Non-pigmented ciliary epithelial cell (primary cell): ENCODE results near the gene NVL.

Experiments used
- DNase-seq: peaks from one replicate; pipeline ENCODE4 v3.0.0-alpha.2; 2010; ENCODE audit warnings: low read depth

The NVL gene

GRCh38 chr1:224193319-224193966 lies 136.5 kb downstream of the NVL start:
- DNase-seq, result no peak

- no peak for DNase-seq
Measured at GRCh38 chr1:224192082-224192788, 137.7 kb downstream of the NVL start.

- no peak for DNase-seq
Measured at GRCh38 chr1:224189561-224189960, 140.4 kb downstream of the NVL start.

- no peak for DNase-seq
Measured at GRCh38 chr1:224188286-224188685, 141.7 kb downstream of the NVL start.

- no peak for DNase-seq
Measured at GRCh38 chr1:224185208-224185607, 144.8 kb downstream of the NVL start.

GRCh38 chr1:224183591-224184312 lies 146.2 kb downstream of the NVL start:
- no peak for DNase-seq

GRCh38 chr1:224182866-224183590 lies 146.9 kb downstream of the NVL start, which contains the start of gene DEGS1:
Gene DEGS1 (plus strand): TSS chr1:224183240. CDS start chr1:224183337, 97 bp downstream.
- DNase-seq, result no peak

GRCh38 chr1:224182057-224182865 lies 147.7 kb downstream of the NVL start:
- DNase-seq, result no peak

- no peak for DNase-seq
Measured at GRCh38 chr1:224181453-224181810, 148.5 kb downstream of the NVL start.

GRCh38 chr1:224180783-224181452 lies 149.1 kb downstream of the NVL start:
- no peak for DNase-seq

- DNase-seq, result no peak
Measured at GRCh38 chr1:224178894-224179293, 151.1 kb downstream of the NVL start.

- no peak for DNase-seq
Measured at GRCh38 chr1:224177356-224177999, 152.5 kb downstream of the NVL start.
